Right lobe of liver (tissue), 4 donors: ENCODE data around the gene GRM7.

ENCODE experiments used
- POLR2A ChIP-seq: fragments of 450-650 bp; IDR thresholded peaks from one replicate; pipeline ENCODE4 v1.6.1; 2017; ENCODE audit warnings: antibody characterized with exemption, mild to moderate bottlenecking
- TF ChIP-seq, protein P1 (sequence below), 4 donors: fragments of 200-600 bp in 3 of 4; fragments of 450-650 bp in 1 of 4; IDR thresholded peaks; one replicate each; pipeline versions ENCODE4 v1.5.1 to v1.8.0; 2016 to 2022; ENCODE audit warnings: antibody characterized with exemption in 4 of 4, mild to moderate bottlenecking in 2 of 4
- donor health status: DM: no; HTN: no; CAD: no.
- donor health status: DM: no; HTN: no; CAD: no.
- donor health status: DM: no; HTN: yes; CAD: no.

DNA sequence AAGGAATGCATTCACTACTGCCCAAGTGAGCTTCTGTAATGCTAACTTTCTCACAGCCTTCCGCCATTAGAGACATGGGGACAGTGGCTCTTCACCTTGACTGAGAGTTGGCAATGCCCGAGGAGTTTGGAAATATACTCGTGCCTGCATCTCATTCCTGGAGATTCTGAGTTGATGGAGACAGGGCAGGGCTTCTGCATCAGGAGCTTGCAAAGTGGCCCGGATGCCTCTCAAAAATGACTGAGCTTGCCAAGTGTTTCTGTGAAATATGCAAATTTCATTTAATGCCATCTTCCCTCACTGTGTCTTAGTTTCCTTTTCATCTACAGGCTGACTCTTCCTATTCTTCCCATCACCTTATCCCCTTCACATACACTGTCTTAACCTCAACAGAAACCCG is 346.2 kb downstream of the GRM7 start:
- TF ChIP-seq POLR2A: no peak
- TF ChIP-seq, protein P1, sequence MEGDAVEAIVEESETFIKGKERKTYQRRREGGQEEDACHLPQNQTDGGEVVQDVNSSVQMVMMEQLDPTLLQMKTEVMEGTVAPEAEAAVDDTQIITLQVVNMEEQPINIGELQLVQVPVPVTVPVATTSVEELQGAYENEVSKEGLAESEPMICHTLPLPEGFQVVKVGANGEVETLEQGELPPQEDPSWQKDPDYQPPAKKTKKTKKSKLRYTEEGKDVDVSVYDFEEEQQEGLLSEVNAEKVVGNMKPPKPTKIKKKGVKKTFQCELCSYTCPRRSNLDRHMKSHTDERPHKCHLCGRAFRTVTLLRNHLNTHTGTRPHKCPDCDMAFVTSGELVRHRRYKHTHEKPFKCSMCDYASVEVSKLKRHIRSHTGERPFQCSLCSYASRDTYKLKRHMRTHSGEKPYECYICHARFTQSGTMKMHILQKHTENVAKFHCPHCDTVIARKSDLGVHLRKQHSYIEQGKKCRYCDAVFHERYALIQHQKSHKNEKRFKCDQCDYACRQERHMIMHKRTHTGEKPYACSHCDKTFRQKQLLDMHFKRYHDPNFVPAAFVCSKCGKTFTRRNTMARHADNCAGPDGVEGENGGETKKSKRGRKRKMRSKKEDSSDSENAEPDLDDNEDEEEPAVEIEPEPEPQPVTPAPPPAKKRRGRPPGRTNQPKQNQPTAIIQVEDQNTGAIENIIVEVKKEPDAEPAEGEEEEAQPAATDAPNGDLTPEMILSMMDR (IDR thresholded peaks at IDR 0.05): no peak
